IMR-90 (cell line): ENCODE results near the gene CREB1. TPM values are rescaled to one million over a fixed set of nuclear protein-coding genes. Genes with fewer than 3 reads are reported as not detected.

Experiments
- ATAC-seq: fragments of 200-7000 bp; cut with Tn5 transposase; 2 replicates; pipeline ENCODE4 v1.9.1; 2020; ENCODE audit warnings: low read depth, mild to moderate bottlenecking, moderate library complexity
- BruUV-seq: library from RNA; stranded (reverse); fragments of 400-500 nt; replicated peaks from 2 replicates; lab custom pipeline; 2021; lab: Mats Ljungman, UMichigan
- CTCF ChIA-PET: fragments of 300-600 bp; formaldehyde crosslinking; extraction: SDS; loops from one replicate; lab custom pipeline; 2021; ENCODE audit warnings: antibody characterized with exemption; lab: Yijun Ruan, JAX
- POLR2A ChIA-PET: fragments of 300-600 bp; sonication (Branson Sonifier 250); formaldehyde crosslinking; loops from one replicate; lab custom pipeline; 2022; ENCODE audit warnings: antibody characterized with exemption; ENCODE audit not compliant: unreplicated experiment; lab: Charles Lee
- DNase-seq: peaks from one replicate; pipeline ENCODE4 v3.0.0; 2013
- H2AFZ ChIP-seq: replicated peaks from 2 replicates; pipeline ENCODE3; 2013; ENCODE audit warnings: low read length, mild to moderate bottlenecking; ENCODE audit not compliant: poor library complexity
- H2AK5ac ChIP-seq: 2 replicates; pipeline ENCODE4 v1.6.1; 2013; ENCODE audit warnings: low read depth, low read length, inconsistent platforms
- H2AK9ac ChIP-seq: replicated peaks from 2 replicates; pipeline ENCODE3; 2013; ENCODE audit warnings: mild to moderate bottlenecking, low read depth, low read length, moderate library complexity; ENCODE audit not compliant: poor library complexity
- H2BK120ac ChIP-seq: 2 replicates; pipeline ENCODE4 v1.6.1; 2013; ENCODE audit warnings: low read depth, low read length, inconsistent platforms
- H2BK15ac ChIP-seq: 3 replicates; pipeline ENCODE4 v1.6.1; 2013; ENCODE audit warnings: low read depth, low read length, inconsistent platforms
- H2BK20ac ChIP-seq: 2 replicates; pipeline ENCODE4 v1.6.1; 2013; ENCODE audit warnings: low read depth, mild to moderate bottlenecking, inconsistent platforms, low read length, moderate library complexity
- H2BK5ac ChIP-seq: 2 replicates; pipeline ENCODE4 v1.6.1; 2013; ENCODE audit warnings: mild to moderate bottlenecking, low read depth, low read length, inconsistent platforms; ENCODE audit not compliant: poor library complexity, severe bottlenecking
- H3K14ac ChIP-seq: replicated peaks from 2 replicates; pipeline ENCODE4 v1.6.1; 2013; ENCODE audit warnings: low read depth, low read length, inconsistent platforms
- H3K18ac ChIP-seq: 2 replicates; pipeline ENCODE4 v1.6.1; 2013; ENCODE audit warnings: low read depth, low read length, control low read depth
- H3K23ac ChIP-seq: 2 replicates; pipeline ENCODE4 v1.6.1; 2013; ENCODE audit warnings: low read depth, low read length, inconsistent platforms
- H3K27ac ChIP-seq: 2 replicates; pipeline ENCODE4 v1.5.1; 2013; ENCODE audit warnings: mild to moderate bottlenecking, control low read depth, low read length; ENCODE audit not compliant: insufficient read depth
- H3K27me3 ChIP-seq: 2 replicates; pipeline ENCODE4 v1.6.1; 2013; ENCODE audit warnings: low read length; ENCODE audit not compliant: control insufficient read depth, insufficient read depth
- H3K36me3 ChIP-seq: 2 replicates; pipeline ENCODE4 v1.6.1; 2013; ENCODE audit warnings: low read length, mixed read lengths; ENCODE audit not compliant: control insufficient read depth, insufficient read depth
- H3K4ac ChIP-seq: 2 replicates; pipeline ENCODE4 v1.6.1; 2013; ENCODE audit warnings: low read depth, low read length, inconsistent platforms
- H3K4me1 ChIP-seq: 2 replicates; pipeline ENCODE4 v1.6.1; 2013; ENCODE audit warnings: low read length, mixed read lengths; ENCODE audit not compliant: control insufficient read depth, insufficient read depth
- H3K4me2 ChIP-seq: 2 replicates; pipeline ENCODE4 v1.6.1; 2013; ENCODE audit warnings: low read depth, mild to moderate bottlenecking, control low read depth, low read length, moderate library complexity
- H3K4me3 ChIP-seq: 2 replicates; pipeline ENCODE4 v1.5.1; 2013; ENCODE audit warnings: low read depth, mild to moderate bottlenecking, control low read depth, low read length, moderate library complexity; ENCODE audit not compliant: insufficient read depth
- H3K56ac ChIP-seq: 2 replicates; pipeline ENCODE4 v1.6.1; 2013; ENCODE audit warnings: low read length, inconsistent platforms; ENCODE audit not compliant: insufficient read depth; ENCODE audit errors: extremely low read depth
- H3K79me1 ChIP-seq, 2 experiments: 2 replicates each; pipeline ENCODE4 v1.6.1; 2013; ENCODE audit warnings: low read length in 2 of 2, inconsistent platforms in 1 of 2, low read depth in 1 of 2
- H3K9ac ChIP-seq: 2 replicates; pipeline ENCODE4 v1.6.1; 2013; ENCODE audit warnings: low read depth, low read length, control low read depth
- H3K9me1 ChIP-seq: 2 replicates; pipeline ENCODE4 v1.6.1; 2013; ENCODE audit warnings: low read length, inconsistent platforms; ENCODE audit not compliant: insufficient read depth
- H3K9me3 ChIP-seq: 2 replicates; pipeline ENCODE4 v1.6.1; 2013; ENCODE audit warnings: low read length; ENCODE audit not compliant: control insufficient read depth, insufficient read depth
- H4K20me1 ChIP-seq: 2 replicates; pipeline ENCODE4 v1.6.1; 2013; ENCODE audit warnings: low read length, inconsistent platforms; ENCODE audit not compliant: insufficient read depth
- H4K5ac ChIP-seq: 2 replicates; pipeline ENCODE4 v1.6.1; 2013; ENCODE audit warnings: mild to moderate bottlenecking, low read depth, low read length, control low read depth
- H4K8ac ChIP-seq, 2 experiments: 2 replicates each; pipeline ENCODE4 v1.6.1; 2013; ENCODE audit warnings: low read depth in 2 of 2, low read length in 2 of 2, control low read depth in 1 of 2, inconsistent platforms in 1 of 2
- H4K91ac ChIP-seq: 2 replicates; pipeline ENCODE4 v1.6.1; 2013; ENCODE audit warnings: low read depth, low read length, inconsistent platforms; ENCODE audit not compliant: insufficient read depth
- BHLHE40 ChIP-seq: fragments of 150-350 bp; IDR thresholded peaks from 2 replicates; pipeline ENCODE4 v1.6.1; 2016; ENCODE audit warnings: mild to moderate bottlenecking, low read depth, low read length
- CEBPB ChIP-seq: IDR thresholded peaks from 2 replicates; pipeline ENCODE4 v1.6.1; 2012; ENCODE audit warnings: low read depth, low read length, improper control_type of control experiment
- CHD1 ChIP-seq: IDR thresholded peaks from 2 replicates; pipeline ENCODE4 v1.6.1; 2012; ENCODE audit warnings: low read depth, low read length, improper control_type of control experiment
- ELK1 ChIP-seq: fragments of 150-350 bp; IDR thresholded peaks from 2 replicates; pipeline ENCODE4 v1.6.1; 2016; ENCODE audit warnings: low read depth, mild to moderate bottlenecking, low read length, moderate library complexity, borderline replicate concordance
- FOS ChIP-seq: fragments of 150-350 bp; IDR thresholded peaks from 2 replicates; pipeline ENCODE4 v1.6.1; 2016; ENCODE audit warnings: low read depth, low read length
- MAFK ChIP-seq: IDR thresholded peaks from 2 replicates; pipeline ENCODE4 v1.6.1; 2012; ENCODE audit warnings: low read depth, low read length, improper control_type of control experiment
- MXI1 ChIP-seq: IDR thresholded peaks from 2 replicates; pipeline ENCODE4 v1.6.1; 2012; ENCODE audit warnings: low read depth, mild to moderate bottlenecking, low read length, moderate library complexity, borderline replicate concordance
- NFE2L2 ChIP-seq: fragments of 150-350 bp; IDR thresholded peaks from 2 replicates; pipeline ENCODE4 v1.6.1; 2016; ENCODE audit warnings: low read depth, mild to moderate bottlenecking, low read length
- POLR2A ChIP-seq: IDR thresholded peaks from 2 replicates; pipeline ENCODE4 v1.6.1; 2012; ENCODE audit warnings: mild to moderate bottlenecking, low read depth, low read length
- RFX5 ChIP-seq: IDR thresholded peaks from 2 replicates; pipeline ENCODE4 v1.8.0; 2012; ENCODE audit warnings: low read depth, mild to moderate bottlenecking, low read length, moderate library complexity
- SMC3 ChIP-seq: fragments of 150-350 bp; IDR thresholded peaks from 2 replicates; pipeline ENCODE4 v1.6.1; 2016; ENCODE audit warnings: low read depth, mild to moderate bottlenecking, antibody characterized with exemption, low read length, moderate library complexity
- USF2 ChIP-seq: fragments of 150-350 bp; IDR thresholded peaks from 2 replicates; pipeline ENCODE4 v1.6.1; 2017; ENCODE audit warnings: mild to moderate bottlenecking, antibody characterized with exemption, low read length, low read depth
- WGBS, 2 experiments: methylation state at CpG; one replicate each; pipeline versions ENCODE4 v1.1.5 to v1.1.7; 2013; ENCODE audit warnings: missing lambda C conversion rate in 2 of 2; ENCODE audit not compliant: insufficient read length in 1 of 2; ENCODE audit errors: extremely low coverage in 2 of 2; 5-methylcytosine and 5-hydroxymethylcytosine counted together
- dilution Hi-C: fragments of 300-500 bp; cut with HindIII; formaldehyde crosslinking; loops from one replicate; pipeline ENCODE4 v1.14.3; 2018; ENCODE audit warnings: low sequenced_read_pairs; ENCODE audit not compliant: unreplicated experiment
- in situ Hi-C: fragments of 300-500 bp; cut with MboI; formaldehyde crosslinking; loops from 3 replicates; pipeline ENCODE4 v1.14.3; 2019; ENCODE audit warnings: low sequenced_read_pairs, inconsistent platforms, mixed read lengths
- intact Hi-C: fragments of 100-400 bp; cut with micrococcal nuclease; formaldehyde crosslinking; loops from 2 replicates; pipeline ENCODE4 v1.10.0; 2022
- polyA plus RNA-seq, 3 experiments: library from polyadenylated mRNA; depleted of rRNA; stranded (reverse); fragments of >200 nt; gene quantifications; 2 replicates each; pipeline ENCODE4 v1.2.3, GENCODE V29; 2012; ENCODE audit warnings: low replicate concordance in 1 of 3
- total RNA-seq: library from RNA; depleted of rRNA; stranded (reverse); fragments of >200 nt; gene quantifications from 2 replicates; pipeline ENCODE4 v1.2.3, GENCODE V29; 2012

Gene CREB1
- total and polyA plus RNA-seq, 2 of the 4 experiments (the other 2 are of a cell fraction), result 22.4 to 94.5 TPM

- Histone ChIP-seq H3K9me3 (no peaks in the 10 kb centered on the region), H4K8ac (no peak overlapping the region), H3K14ac (no peak overlapping the region), H2AK5ac (no peak overlapping the region), H3K23ac (no peak overlapping the region), H3K36me3 (no peaks in the 10 kb centered on the region), H3K9me1 (no peaks in the 10 kb centered on the region; the same call in 1 of the 2 replicates), H4K91ac (no peak overlapping the region), H4K5ac (no peak overlapping the region), H3K4me3 (no peak overlapping the region), H3K27ac (no peak overlapping the region), H3K4ac (no peak overlapping the region), H3K27me3 (no peaks in the 10 kb centered on the region), H3K18ac (no peak overlapping the region), H3K4me1 (no peaks in the 10 kb centered on the region; the same call in 1 of the 2 replicates), H2BK15ac (no peak overlapping the region), H3K56ac (no peak overlapping the region), H2BK5ac (no peak overlapping the region), H4K20me1 (no peaks in the 10 kb centered on the region), H2BK120ac (no peak overlapping the region), H3K9ac (no peak overlapping the region), H2AFZ (no peak overlapping the region), H2AK9ac (no peak overlapping the region), H3K4me2 (no peak overlapping the region), H3K79me1 (no peaks in the 10 kb centered on the region), H2BK20ac (no peak overlapping the region)
- ChIA-PET CTCF (interaction anchor here (0.7 kb wide), 1 partner anchor 10 kb away, joined by 3 read pairs; no protein-coding TSS in a partner anchor), POLR2A (no interaction called here)
- no CpG with 5 or more reads among the region's 1 CpG for WGBS, 2 experiments
- TF ChIP-seq ELK1, result no peak
- no peak for TF ChIP-seq RFX5
- TF ChIP-seq CEBPB, result no peak
- TF ChIP-seq MXI1, result no peak
- no peak for TF ChIP-seq FOS
- TF ChIP-seq USF2, result no peak
- no peak for TF ChIP-seq POLR2A
- no peak for TF ChIP-seq MAFK
- TF ChIP-seq SMC3, result no peak
- TF ChIP-seq CHD1, result no peak
- TF ChIP-seq NFE2L2, result no peak
- TF ChIP-seq BHLHE40, result no peak
- in situ Hi-C loops, result loop anchor here (25.0 kb wide), 1 partner anchor 568 kb away; no protein-coding TSS in a partner anchor
- no TSS peak for BruUV-seq
- ATAC-seq (no peak), DNase-seq (no peak)
- intact Hi-C loops, result loop anchor here (5.0 kb wide), 1 partner anchor 218 kb away; the partner anchor contains the start of gene CCNYL1
- dilution Hi-C loops, result no loop called here
Measured at GRCh38 chr2:207494137-207494536, 35.6 kb upstream of the CREB1 start.
